Measurements from ENCODE around the gene SRSF12.
"Not testable (repeated sequence)": the region's sequence is repeated elsewhere in the genome, so short reads cannot be mapped to it uniquely, and the experiment has no call there.

The SRSF12 gene

GRCh38 chr6:89139509-89140346 is 21.9 kb upstream of the SRSF12 start:
- TF ChIP-seq, protein P1, sequence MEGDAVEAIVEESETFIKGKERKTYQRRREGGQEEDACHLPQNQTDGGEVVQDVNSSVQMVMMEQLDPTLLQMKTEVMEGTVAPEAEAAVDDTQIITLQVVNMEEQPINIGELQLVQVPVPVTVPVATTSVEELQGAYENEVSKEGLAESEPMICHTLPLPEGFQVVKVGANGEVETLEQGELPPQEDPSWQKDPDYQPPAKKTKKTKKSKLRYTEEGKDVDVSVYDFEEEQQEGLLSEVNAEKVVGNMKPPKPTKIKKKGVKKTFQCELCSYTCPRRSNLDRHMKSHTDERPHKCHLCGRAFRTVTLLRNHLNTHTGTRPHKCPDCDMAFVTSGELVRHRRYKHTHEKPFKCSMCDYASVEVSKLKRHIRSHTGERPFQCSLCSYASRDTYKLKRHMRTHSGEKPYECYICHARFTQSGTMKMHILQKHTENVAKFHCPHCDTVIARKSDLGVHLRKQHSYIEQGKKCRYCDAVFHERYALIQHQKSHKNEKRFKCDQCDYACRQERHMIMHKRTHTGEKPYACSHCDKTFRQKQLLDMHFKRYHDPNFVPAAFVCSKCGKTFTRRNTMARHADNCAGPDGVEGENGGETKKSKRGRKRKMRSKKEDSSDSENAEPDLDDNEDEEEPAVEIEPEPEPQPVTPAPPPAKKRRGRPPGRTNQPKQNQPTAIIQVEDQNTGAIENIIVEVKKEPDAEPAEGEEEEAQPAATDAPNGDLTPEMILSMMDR (IDR thresholded peaks at IDR 0.05; ENCODE audit: low read depth, low read length), result no peak
- no peak overlapping the region for H3K4me3 ChIP-seq (replicated peaks in 1 of 2; ENCODE audit: low read depth in 2 of 2, low read length in 2 of 2)
- DNase-seq (ENCODE audit: low read depth in 2 of 2), result peak in 1 of 2 donors; percentile 13

DNA sequence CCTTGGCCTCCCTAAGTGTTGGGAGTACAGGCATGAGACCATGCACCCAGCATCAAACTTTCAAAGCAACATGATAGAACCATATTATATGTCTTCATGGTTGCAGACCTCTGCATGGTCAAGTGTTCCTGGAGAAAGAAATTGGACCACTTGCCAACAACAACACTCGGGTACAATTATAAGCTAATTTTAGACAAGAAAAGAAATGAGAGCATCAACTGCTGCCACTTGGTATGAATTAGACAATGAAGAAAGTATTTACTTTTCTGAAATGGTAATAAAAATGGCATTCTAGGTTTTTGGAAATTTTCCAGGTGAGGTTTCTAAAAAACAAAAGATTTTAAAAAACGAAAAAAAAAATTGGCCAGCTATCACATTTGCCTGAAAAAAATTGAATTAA is 20.3 kb upstream of the SRSF12 start:
- TF ChIP-seq, protein P1 (IDR thresholded peaks at IDR 0.05; ENCODE audit: low read depth, low read length), result no peak
- no peak overlapping the region for H3K4me3 ChIP-seq (replicated peaks in 1 of 2; ENCODE audit: low read depth in 2 of 2, low read length in 2 of 2)
- peak in 1 of 2 donors; percentile 5 for DNase-seq (ENCODE audit: low read depth in 2 of 2)

- no peak overlapping the region for H3K4me3 ChIP-seq (replicated peaks in 1 of 2; ENCODE audit: low read depth in 2 of 2, low read length in 2 of 2)
- TF ChIP-seq, protein P1 (IDR thresholded peaks at IDR 0.05; ENCODE audit: low read depth, low read length), result no peak
- no peak for DNase-seq (ENCODE audit: low read depth in 2 of 2)
Measured at GRCh38 chr6:89134723-89135122, 16.9 kb upstream of the SRSF12 start.

DNA sequence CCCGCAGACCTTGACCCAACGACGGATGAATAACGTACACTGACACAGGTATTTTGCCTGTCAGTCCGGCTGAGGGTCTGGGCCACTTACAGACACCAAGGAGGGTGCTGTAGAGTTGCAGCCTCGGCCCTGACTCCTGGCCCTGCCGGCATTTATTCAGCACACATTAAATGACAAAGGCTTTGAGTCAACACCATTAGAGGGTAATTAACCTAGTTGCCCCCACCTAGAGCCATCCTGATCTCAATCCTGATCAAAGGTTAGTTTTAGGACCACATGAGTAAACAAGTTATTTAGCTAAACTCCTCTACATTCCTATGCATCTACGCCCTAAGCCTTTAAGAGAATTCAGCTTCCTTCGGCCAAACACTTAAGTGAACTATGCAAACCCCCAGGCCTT is 16.1 kb upstream of the SRSF12 start:
- TF ChIP-seq, protein P1 (IDR thresholded peaks at IDR 0.05; ENCODE audit: low read depth, low read length), result no peak
- no peak for DNase-seq (ENCODE audit: low read depth in 2 of 2)
- no peak overlapping the region for H3K4me3 ChIP-seq (replicated peaks in 1 of 2; ENCODE audit: low read depth in 2 of 2, low read length in 2 of 2)

- DNase-seq (ENCODE audit: low read depth in 2 of 2), result no peak
- TF ChIP-seq, protein P1 (IDR thresholded peaks at IDR 0.05; ENCODE audit: low read depth, low read length), result no peak
- H3K4me3 ChIP-seq (replicated peaks in 1 of 2; ENCODE audit: low read depth in 2 of 2, low read length in 2 of 2), result no peak overlapping the region
Measured at GRCh38 chr6:89132057-89132456, 14.2 kb upstream of the SRSF12 start.

- DNase-seq (ENCODE audit: low read depth in 2 of 2), result no peak
- TF ChIP-seq, protein P1 (IDR thresholded peaks at IDR 0.05; ENCODE audit: low read depth, low read length), result no peak
- H3K4me3 ChIP-seq (replicated peaks in 1 of 2; ENCODE audit: low read depth in 2 of 2, low read length in 2 of 2), result no peak overlapping the region
Measured at GRCh38 chr6:89131599-89131998, 13.7 kb upstream of the SRSF12 start.

DNA sequence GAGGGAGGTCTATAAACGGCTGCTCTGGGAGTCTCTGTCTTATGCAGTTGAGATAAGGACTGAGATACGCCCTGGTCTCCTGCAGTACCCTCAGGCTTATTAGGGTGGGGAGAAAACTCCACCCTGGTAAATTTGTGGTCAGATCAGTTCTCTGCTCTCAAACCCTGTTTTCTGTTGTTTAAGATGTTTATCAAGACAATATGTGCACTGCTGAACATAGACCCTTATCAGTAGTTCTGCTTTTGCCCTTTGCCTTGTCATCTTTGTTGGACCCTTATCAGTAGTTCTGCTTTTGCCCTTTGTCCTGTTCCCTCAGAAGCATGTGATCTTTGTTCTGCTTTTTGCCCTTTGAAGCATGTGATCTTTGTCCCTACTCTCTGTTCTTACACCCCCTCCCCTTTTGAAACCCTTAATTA is 10.4 kb upstream of the SRSF12 start:
- DNase-seq (ENCODE audit: low read depth in 2 of 2); H3K4me3 ChIP-seq (replicated peaks in 1 of 2; ENCODE audit: low read depth in 2 of 2, low read length in 2 of 2): not testable (repeated sequence)
